Measurements from ENCODE around the gene TMC1.

The TMC1 gene

DNA sequence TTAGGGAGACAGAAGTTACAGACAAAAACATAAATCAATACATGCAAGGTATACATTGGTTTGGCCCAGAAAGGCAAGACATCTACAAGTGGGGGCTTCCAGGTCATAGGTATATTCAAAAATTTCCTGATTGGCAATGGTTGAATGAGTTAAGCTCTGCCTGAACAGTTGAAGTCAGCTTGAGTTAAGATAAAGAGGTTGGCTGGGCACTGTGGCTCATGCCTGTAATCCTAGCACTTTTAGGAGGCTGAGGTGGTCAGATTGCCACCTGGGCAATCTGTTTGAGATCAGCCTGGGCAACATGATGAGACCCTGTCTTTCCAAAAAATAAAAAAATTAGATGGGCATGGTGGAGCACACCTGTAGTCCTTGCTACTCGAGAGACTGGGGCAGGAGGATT lies 16.3 kb downstream of the TMC1 start:
- Histone ChIP-seq H3K9ac (ENCODE audit: low read depth, low read length, poor library complexity, severe bottlenecking) (no peak overlapping the region), H3K79me2 (ENCODE audit: insufficient read depth, low read length) (no peaks in the 10 kb centered on the region), H4K20me1 (ENCODE audit: insufficient read depth, low read length, poor library complexity, severe bottlenecking) (no peaks in the 10 kb centered on the region), H3K4me1 (ENCODE audit: insufficient read depth, low read length, poor library complexity, severe bottlenecking) (no peaks in the 10 kb centered on the region), H3K27me3 (ENCODE audit: insufficient read depth, low read length, poor library complexity, severe bottlenecking) (no peaks in the 10 kb centered on the region), H3K36me3 (ENCODE audit: insufficient read depth, low read length) (no peaks in the 10 kb centered on the region), H2AFZ (ENCODE audit: low read length) (no peak overlapping the region), H3K4me3 (ENCODE audit: low read length, poor library complexity, severe bottlenecking) (no peak overlapping the region), H3K9me3 (ENCODE audit: insufficient read depth, low read depth, low read length) (no peaks in the 10 kb centered on the region), H3K9me2 (replicated peaks; ENCODE audit: low read depth, low read length) (no peaks in the 10 kb centered on the region), H3K4me2 (ENCODE audit: low read depth, low read length, poor library complexity, severe bottlenecking) (no peak overlapping the region), H3F3A (ENCODE audit: low read depth) (no peaks in the 10 kb centered on the region)
- TF ChIP-seq EZH2phosphoT487 (IDR thresholded peaks at IDR 0.05; ENCODE audit: borderline replicate concordance): no peak
- TF ChIP-seq, protein P1, sequence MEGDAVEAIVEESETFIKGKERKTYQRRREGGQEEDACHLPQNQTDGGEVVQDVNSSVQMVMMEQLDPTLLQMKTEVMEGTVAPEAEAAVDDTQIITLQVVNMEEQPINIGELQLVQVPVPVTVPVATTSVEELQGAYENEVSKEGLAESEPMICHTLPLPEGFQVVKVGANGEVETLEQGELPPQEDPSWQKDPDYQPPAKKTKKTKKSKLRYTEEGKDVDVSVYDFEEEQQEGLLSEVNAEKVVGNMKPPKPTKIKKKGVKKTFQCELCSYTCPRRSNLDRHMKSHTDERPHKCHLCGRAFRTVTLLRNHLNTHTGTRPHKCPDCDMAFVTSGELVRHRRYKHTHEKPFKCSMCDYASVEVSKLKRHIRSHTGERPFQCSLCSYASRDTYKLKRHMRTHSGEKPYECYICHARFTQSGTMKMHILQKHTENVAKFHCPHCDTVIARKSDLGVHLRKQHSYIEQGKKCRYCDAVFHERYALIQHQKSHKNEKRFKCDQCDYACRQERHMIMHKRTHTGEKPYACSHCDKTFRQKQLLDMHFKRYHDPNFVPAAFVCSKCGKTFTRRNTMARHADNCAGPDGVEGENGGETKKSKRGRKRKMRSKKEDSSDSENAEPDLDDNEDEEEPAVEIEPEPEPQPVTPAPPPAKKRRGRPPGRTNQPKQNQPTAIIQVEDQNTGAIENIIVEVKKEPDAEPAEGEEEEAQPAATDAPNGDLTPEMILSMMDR (conservative IDR thresholded peaks at IDR 0.05; ENCODE audit: low read length): no peak

DNA sequence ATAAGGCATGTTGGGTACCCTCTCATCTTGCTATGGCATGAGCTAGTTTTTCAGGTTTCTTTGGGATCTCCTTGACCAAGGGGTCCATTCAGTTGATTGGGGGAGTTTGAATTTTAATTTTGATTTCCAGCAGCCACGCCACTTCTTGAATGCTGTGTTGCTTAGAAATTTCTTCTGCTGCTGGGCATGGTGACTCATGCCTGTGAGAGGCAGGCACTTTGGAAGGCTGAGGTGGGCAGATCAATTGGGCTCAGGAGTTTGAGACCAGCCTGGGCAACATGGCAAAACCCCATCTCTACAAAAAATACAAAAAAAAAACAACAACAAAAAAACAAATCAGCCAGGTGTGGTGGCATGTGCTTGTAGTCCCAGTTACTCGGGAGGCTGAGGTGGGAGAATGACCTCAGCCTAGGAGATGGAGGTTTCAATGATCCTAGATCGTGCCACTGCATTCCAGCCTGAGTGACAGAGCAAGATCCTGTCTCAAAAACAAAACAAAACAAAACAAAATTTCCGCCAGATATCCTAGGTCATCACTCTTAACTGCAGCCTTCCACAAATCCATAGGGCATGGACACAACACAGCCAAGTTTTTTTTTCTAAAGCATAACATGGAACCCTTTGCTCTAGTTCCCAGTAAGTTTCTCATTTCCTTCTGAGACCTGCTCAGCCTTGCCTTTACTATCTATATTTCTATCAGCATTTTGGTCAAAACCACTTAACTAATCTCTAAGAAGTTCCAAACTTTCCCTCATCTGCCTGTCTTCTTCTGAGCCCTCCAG lies 17.7 kb downstream of the TMC1 start:
- Histone ChIP-seq H3K36me3 (ENCODE audit: insufficient read depth, low read length) (no peaks in the 10 kb centered on the region), H3K79me2 (ENCODE audit: insufficient read depth, low read length) (no peaks in the 10 kb centered on the region), H2AFZ (ENCODE audit: low read length) (no peak overlapping the region), H3K4me1 (ENCODE audit: insufficient read depth, low read length, poor library complexity, severe bottlenecking) (no peaks in the 10 kb centered on the region), H3K9ac (ENCODE audit: low read depth, low read length, poor library complexity, severe bottlenecking) (no peak overlapping the region), H4K20me1 (ENCODE audit: insufficient read depth, low read length, poor library complexity, severe bottlenecking) (no peaks in the 10 kb centered on the region), H3K9me2 (replicated peaks; ENCODE audit: low read depth, low read length) (no peaks in the 10 kb centered on the region), H3K27me3 (ENCODE audit: insufficient read depth, low read length, poor library complexity, severe bottlenecking) (no peaks in the 10 kb centered on the region), H3K4me3 (ENCODE audit: low read length, poor library complexity, severe bottlenecking) (no peak overlapping the region), H3F3A (ENCODE audit: low read depth) (no peaks in the 10 kb centered on the region), H3K4me2 (ENCODE audit: low read depth, low read length, poor library complexity, severe bottlenecking) (no peak overlapping the region), H3K9me3 (ENCODE audit: insufficient read depth, low read depth, low read length) (no peaks in the 10 kb centered on the region)
- TF ChIP-seq, protein P1 (conservative IDR thresholded peaks at IDR 0.05; ENCODE audit: low read length): no peak
- TF ChIP-seq EZH2phosphoT487 (IDR thresholded peaks at IDR 0.05; ENCODE audit: borderline replicate concordance): no peak

DNA sequence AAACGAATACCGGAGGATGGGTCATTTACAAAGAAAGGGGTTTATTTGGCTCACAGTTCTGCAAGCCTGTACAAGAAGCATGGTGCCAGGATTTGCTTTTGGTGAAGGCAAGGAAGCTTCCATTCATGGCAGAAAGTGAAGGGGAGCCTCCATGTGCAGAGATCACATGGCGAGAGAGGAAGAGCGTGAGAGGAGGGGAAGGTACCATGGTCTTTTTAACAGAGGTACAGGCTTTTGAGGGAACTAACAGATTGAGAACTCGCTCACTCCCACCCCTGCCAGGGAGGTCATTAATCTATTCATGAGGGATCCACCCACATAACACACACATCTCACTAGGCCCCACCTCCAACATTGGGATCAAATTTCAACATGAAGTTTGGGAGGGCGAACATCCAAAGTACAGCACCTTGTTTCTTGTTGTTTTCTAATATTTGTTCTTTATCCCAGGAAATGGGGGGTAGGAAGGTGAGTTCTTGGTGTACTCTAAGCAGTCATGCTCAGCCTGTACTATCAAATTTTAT lies 18.5 kb downstream of the TMC1 start:
- H3K4me3 ChIP-seq (ENCODE audit: low read length, poor library complexity, severe bottlenecking): no peak overlapping the region
- H3K4me1 ChIP-seq (ENCODE audit: insufficient read depth, low read length, poor library complexity, severe bottlenecking): no peaks in the 10 kb centered on the region
- no peaks in the 10 kb centered on the region for H3K9me3 ChIP-seq (ENCODE audit: insufficient read depth, low read depth, low read length)
- H3K4me2 ChIP-seq (ENCODE audit: low read depth, low read length, poor library complexity, severe bottlenecking): no peak overlapping the region
- no peak for TF ChIP-seq EZH2phosphoT487 (IDR thresholded peaks at IDR 0.05; ENCODE audit: borderline replicate concordance)
- TF ChIP-seq, protein P1 (conservative IDR thresholded peaks at IDR 0.05; ENCODE audit: low read length): no peak
- no peak overlapping the region for H2AFZ ChIP-seq (ENCODE audit: low read length)
- no peaks in the 10 kb centered on the region for H3K79me2 ChIP-seq (ENCODE audit: insufficient read depth, low read length)
- no peaks in the 10 kb centered on the region for H3K27me3 ChIP-seq (ENCODE audit: insufficient read depth, low read length, poor library complexity, severe bottlenecking)
- no peaks in the 10 kb centered on the region for H3K9me2 ChIP-seq (replicated peaks; ENCODE audit: low read depth, low read length)
- no peak overlapping the region for H3K9ac ChIP-seq (ENCODE audit: low read depth, low read length, poor library complexity, severe bottlenecking)
- no peaks in the 10 kb centered on the region for H3K36me3 ChIP-seq (ENCODE audit: insufficient read depth, low read length)
- no peaks in the 10 kb centered on the region for H4K20me1 ChIP-seq (ENCODE audit: insufficient read depth, low read length, poor library complexity, severe bottlenecking)
- H3F3A ChIP-seq (ENCODE audit: low read depth): no peaks in the 10 kb centered on the region
